Colon (tissue), 2 donors: ENCODE data around the gene SNRK.
"Not testable (repeated sequence)": the region's sequence is repeated elsewhere in the genome, so short reads cannot be mapped to it uniquely, and the experiment has no call there.

ENCODE experiments used
- FAIRE-seq: peaks from 2 replicates; lab custom pipeline; 2012; peaks lifted over from hg19 to GRCh38; lab: Jason Lieb, UNC
- donor health status: control.
- donor health status: control.

Gene SNRK

DNA sequence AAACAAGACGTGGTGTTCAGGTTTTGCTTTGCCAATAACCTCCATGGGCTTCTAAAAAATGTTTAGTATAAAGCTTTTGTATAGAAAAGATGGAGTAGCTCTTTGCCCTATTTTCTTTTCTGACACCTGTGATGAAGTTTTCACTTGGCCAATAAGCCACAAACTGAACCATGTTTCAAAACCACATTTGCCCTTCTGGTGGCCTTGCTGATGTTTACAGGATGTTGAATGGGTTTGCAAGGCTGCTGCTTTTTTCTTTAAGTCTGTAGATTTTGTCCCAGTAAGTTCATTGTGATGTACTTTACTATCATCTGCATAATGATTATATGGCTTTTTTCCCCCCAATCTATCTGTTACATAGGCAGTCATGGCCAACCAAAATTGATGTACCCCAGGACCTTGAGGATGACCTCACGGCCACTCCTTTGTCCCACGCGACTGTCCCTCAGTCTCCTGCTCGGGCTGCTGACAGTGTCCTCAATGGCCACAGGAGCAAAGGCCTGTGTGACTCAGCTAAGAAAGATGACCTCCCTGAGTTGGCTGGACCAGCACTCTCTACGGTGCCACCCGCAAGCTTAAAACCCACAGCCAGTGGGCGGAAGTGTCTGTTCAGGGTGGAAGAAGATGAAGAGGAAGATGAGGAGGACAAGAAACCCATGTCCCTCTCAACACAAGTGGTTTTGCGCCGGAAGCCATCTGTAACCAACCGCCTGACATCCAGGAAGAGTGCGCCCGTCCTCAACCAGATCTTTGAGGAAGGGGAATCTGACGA lies 60.8 kb downstream of the SNRK start:
- FAIRE-seq: no peak

DNA sequence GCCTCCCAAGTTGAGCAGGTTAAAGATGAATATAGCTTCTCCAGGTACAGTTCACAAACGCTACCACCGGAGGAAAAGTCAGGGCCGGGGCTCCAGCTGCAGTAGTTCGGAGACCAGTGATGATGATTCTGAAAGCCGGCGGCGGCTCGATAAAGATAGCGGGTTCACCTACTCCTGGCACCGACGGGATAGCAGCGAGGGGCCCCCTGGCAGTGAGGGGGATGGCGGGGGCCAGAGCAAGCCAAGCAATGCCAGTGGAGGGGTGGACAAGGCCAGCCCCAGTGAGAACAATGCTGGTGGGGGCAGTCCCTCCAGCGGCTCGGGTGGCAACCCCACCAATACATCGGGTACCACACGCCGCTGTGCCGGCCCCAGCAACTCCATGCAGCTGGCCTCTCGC lies 61.4 kb downstream of the SNRK start:
- FAIRE-seq: no peak

DNA sequence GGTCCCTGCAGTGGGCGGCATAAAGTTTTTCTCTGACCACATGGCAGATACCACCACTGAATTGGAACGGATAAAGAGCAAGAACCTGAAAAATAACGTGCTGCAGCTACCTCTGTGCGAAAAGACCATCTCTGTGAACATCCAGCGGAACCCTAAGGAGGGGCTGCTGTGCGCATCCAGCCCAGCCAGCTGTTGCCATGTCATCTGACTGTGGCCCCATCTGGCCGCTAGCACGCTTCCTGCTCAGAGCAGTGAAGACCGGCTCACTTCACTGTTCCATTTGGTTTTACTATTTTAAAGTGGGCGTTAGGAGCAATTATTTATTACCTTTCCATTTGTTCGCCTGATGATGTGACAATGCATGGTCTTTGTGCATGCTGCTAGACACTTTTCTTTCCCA lies 62.0 kb downstream of the SNRK start:
- no peak for FAIRE-seq

DNA sequence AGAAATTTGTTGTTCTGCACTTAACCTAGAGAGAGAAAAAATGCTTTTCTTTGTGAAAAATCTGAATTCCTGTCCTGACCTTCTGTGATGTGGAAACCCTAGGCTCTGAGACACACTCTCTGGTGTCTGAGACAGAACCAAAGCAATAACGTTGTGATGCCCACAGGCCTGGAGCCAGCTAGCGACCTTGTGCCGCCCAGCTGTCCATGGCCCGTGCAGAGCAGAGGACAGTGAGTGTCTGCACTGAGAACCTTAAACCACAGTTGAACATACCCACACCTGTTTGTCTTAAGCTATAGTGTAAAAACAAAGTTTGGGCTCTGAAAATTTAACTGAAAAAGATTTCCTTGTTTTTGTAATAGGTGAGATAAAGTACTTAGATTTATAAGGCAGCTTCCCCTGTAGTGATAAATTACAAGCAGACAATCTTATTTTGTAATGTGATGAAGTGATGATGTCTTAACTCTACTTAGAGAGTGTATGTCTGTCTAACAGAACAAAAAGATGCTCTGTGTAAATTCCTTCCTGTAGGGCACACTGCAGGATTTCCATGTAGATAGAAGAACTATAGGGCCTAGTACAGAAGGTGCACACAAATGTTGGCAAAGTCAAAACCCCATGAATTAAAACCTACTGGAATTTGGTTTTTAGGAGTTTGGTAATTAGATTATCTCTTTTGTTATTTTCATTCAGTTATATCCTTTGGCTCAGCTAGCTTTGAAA lies 62.7 kb downstream of the SNRK start:
- no peak for FAIRE-seq

DNA sequence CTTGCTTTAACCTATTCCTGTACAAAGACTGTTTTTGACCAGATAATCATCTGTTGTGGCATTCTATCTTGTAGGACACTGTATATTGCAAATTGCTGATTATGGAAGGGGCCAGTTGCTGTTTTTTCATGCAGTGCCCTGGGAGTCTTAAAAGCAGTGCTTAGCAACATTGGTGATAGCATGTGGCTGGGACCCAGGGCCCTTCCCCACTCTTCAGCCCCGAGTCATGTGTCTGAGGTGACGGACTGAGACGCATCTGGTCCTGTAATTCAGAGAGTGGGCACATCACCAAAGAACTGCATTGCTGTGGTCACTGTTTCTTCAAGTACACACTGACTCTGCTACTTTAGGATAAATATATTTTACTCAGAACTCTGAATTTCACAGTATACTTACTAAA lies 63.4 kb downstream of the SNRK start:
- no peak for FAIRE-seq

DNA sequence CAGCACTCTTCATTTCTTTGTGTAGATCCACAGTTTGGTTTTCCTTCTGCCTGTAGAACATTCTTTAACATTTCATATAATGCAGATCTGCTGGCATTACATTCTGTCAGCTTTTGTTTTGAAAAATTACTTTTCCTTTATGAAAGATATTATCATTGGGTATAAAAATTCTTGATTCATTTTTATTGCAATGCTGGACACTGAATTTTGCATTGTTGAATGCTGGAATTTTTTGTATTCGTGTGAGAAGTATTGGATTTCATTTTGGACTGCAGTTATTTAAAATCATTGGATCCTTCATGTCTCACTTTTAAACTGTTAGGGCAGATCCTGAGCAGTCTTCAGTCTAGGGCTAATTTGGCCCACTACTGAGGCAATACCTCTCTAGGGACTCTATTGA lies 67.1 kb downstream of the SNRK start:
- FAIRE-seq: no peak

DNA sequence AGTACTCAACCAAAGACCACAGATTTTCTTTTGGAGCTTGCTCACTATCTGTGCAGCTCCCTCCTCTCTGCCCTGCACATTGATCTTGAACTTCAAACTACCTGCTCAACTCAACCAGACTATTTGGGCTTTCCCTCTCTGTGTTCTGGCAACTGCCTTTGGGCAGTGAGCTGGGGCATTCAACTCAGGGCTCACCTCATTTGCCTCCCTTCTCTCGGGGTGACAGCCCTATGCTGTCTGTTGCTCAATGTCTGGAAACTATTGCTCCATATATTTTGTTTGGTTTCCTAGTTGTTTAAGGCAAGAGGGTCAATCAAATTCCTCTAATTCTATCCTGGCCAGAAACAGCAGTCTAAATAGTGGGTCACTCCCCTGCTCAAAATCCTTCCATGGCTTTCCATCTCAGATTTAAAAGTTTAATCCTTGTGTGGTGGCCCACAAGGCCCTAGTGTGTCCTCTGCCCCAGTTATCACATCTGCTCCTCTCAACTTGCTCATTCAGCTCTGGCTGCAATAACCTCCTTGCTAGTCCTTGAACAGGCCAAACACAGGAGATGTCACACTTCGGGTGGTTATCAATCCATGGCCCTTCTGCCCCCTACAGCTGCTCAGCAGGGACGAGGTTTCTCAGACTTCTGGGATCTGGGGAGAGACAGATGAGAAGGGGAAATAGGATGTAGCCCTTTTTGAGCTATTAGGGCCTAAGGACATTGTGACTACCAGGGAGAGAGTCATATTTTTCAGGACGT lies 67.8 kb downstream of the SNRK start:
- no peak for FAIRE-seq

DNA sequence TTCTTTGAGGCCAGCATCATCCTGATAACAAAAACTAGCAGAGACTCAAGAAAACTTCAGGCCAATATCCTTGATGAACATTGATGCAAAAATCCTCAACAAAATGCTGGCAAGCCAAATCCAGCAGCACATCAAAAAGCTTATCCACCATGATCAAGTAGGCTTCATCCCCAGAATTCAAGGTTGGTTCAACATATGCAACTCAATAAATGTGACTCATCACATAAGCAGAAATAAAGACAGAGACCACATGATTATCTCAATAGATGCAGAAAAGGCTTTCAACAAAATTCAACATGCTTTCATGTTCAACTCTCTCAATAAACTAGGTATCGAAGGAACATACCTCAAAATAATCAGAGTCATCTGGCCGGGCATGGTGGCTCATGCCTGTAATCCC lies 69.7 kb downstream of the SNRK start:
- FAIRE-seq: not testable (repeated sequence)

DNA sequence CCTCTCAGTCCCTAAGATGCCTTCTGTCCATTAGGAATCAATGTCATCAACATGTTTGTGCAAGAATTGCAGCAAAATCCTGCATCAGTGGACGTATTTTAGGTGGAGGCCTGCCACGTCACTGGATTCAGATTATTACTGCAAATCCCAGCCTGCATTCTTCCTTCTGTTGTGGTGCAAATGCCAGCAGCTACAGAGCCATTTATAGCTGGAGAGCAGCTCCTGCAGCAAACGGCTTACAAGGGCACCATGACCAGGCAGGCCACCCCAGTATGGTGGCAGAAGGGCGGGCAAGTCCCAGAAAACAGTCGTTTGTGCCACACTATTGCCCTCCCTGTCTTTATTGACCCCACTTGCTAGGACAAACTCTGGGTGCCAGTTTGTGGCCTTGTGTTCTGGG lies 74.7 kb downstream of the SNRK start:
- FAIRE-seq: no peak

DNA sequence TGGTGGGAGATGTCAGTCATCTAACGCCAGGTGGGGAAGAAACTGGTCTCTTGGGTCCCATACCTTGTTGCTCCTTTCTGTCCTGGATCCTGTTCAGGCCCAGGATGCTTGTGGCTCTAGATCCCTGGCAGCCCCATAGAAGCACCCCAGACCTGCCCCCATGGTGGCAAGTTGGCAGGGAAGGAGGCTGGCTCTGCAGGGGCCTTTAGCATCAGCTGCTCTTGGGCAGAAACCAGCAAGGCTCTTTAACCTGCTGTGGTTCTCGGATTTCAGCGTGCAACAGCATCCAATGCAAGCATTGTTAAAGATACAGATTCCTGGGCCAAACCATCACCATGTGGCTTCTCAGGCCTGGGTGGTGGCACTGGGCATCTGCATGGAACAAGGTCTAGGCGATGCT lies 75.8 kb downstream of the SNRK start:
- FAIRE-seq: no peak

DNA sequence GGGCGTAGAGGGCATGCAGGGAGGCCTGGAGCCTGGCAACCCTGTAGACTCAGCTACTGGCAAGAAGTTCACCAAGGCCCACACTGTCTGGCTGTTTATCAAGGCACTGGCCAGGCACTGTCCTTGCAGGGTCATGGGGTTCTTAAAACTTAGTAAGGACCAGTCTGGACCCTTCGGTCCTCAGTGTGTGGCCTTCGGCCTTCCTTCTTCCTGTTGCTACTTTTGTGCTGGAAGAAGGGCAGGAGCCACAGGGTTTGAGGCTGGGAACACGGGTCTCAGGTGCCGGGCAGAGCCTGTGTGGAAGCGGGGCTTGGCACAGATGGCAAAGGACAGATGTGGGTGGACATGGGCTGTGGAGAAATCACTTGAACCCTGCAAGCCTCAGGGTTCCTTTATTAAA lies 76.6 kb downstream of the SNRK start:
- FAIRE-seq: no peak

DNA sequence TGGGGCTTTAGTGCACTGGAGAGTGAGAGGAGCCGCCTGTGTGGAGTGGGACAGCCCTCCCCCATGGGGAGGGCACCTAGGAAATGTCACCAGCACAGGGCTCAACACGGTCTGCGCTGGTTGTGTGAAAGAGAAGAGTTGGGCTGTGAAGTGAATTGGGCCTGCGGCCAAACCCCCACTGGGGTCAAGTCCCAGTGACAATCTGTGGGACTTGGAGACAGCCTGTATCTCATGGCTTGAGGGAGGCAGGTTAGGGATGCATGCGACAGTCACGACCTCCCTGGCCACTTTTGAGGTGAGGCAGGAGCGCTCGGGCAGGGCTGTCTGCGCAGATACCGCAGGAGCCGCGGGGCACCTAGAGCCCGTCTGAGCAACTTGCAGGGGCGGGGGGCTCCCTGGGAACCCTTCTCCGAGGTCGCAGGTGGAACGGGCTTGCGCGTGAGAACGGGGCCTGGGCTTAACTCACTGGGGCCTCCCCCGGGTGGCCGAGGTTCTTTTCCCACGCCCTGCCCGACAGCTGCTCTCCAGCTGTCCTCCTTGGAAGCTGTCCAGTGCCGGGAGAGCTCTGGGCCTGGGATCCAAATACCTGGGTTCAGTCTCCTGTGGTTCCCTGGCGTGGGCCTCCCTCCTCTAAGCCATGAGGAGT lies 77.4 kb downstream of the SNRK start:
- no peak for FAIRE-seq

DNA sequence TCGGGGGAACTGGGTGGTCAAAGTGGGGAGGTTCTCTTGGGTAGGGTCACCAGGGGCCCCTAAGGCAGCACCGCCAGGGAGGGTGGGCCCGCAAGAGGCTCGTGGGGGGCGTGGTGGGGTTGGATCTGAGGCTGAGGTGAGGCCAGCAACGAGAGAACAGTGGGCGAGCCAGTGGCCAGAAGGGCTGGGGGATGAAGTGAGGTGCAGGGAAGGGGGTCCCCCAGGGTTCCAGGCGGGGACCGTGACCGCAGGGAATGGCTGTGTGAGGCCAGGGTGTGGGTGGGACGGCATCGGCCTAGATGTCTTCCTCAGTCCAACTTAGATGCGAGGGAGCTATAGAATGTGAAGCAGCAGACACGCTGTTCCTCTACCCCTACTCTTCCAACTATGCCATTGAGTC lies 78.2 kb downstream of the SNRK start:
- no peak for FAIRE-seq

DNA sequence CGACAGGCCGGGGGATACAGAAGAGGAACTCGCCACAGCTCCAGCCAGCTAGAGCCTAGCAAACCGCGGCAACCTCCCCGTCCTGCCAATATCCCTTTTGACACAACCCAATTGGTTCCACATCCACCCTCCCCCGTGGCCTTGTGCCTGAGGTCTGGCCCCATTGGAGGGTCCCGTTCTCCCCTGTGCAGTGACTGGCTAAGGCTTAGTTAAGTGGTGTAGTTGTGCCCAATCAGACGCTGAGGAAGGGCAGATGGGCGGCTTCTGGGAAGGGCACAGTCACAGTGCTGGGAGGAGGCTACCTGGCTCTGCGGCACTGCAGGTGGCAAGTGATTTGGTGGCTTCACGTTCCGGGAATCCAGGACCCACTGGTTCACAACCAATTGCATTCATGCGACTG lies 78.6 kb downstream of the SNRK start:
- FAIRE-seq: no peak

DNA sequence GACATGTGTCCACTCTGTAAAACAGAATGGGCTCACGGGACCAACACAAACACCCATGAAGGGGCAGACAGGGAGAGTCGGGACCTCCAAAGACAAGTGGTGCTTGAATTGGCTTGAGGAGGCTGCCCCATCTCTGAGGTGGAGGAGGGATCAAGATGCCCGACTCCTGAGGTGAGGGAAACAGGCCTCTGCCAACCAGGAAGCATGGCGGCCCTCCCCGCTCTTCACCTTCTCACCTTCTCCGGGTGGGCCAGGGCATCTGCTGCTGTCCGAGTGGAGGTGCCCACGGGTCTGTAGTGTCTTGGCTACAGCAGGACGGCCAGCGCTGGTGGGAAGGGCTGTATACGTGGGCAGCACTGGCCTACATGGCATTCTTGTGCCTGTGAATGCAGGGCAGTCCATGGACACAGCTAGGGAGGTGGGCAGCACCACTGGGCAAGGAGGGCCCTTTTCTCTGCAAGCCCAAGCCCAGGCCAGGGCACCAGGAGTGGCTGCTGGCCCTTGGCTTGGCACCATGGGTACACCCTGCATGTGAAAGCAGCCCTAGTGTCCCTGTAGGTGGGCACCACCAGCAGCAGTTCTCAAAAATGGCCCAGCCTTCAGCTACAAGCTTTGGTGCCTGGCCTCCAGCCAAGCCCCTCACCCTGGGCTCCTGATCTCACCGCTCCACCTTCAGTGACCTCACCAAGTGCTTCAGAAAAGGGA lies 79.4 kb downstream of the SNRK start:
- no peak for FAIRE-seq

DNA sequence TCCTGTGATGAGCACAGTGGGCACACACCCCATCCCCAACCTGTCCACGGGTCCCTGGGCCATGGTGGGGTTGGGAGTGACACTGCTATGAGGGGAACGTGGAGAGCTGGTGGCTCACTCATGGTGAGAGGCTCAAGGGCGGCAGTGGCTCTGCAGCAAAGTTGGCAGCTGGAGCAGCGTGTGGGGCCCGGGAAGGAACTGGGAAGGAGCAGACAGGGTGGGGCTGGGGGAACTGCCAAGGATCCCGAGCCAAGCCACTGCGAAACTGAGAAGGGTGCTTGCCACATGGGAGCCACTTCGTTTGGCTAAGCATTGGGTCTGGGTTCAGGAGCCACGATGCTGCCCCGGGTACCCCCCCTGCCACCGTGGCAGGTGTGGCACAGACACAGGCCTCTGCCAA lies 80.1 kb downstream of the SNRK start:
- FAIRE-seq: no peak

DNA sequence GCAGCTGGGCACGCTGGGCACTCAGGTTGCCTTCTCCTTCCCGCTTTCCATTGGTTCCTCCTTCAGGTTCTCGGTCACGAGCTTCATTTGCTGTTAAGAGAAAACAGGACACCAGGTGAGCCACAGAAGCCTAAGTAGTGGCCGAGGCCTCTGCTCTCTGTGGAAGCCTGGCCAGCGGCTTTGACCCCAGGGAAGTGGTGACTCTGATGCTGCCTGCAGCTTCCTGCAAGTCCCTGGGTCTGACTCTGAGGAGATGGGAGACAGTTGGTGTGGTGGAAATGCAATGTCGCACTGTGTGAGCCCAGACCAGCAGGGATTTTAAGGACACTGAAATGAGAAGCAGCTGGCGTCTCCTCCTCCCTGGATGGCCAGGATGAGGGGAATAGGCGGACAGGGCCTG lies 80.5 kb downstream of the SNRK start:
- FAIRE-seq: no peak

DNA sequence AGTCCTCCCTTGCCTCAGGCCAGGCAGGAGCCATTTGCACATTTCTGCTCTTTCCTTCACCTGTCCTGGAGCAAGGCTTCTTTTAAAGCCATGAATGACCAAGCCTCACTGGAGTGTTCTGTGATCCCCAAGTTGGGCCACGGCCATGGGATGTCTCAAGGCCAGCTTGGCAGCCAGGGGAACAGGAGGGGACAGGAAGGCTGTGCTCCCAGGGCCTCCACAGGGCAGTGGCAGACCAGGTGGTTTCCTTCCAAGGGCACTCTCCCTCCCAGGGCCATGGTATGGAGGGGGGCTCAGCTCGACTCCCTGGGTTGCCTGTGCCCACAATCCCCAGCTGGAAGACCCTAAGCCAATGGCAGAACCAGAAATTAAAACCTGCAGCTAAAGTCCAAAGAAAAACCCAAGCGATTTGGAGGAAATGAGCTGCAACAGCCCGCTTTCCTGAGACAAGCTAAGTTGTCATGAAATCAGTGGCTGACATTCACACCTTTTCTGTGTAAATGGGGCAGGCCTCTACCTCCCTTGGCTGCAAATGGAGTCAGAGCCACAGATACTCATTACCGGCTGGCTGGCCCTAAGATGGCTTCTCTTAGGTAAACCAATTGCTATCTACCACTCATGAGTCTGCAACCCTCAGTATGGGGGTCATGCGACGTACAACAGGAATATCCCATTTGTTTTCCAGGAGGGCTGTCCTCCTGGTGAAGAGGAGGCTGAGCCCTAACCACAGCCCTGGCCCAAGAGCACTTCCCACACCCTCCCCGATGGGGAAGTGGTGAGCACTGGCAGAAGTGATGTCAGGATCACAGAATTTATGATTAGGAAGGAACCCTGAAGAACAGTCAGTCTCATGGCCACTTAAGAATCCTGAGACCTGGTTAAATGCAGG lies 83.3 kb downstream of the SNRK start:
- FAIRE-seq: no peak

DNA sequence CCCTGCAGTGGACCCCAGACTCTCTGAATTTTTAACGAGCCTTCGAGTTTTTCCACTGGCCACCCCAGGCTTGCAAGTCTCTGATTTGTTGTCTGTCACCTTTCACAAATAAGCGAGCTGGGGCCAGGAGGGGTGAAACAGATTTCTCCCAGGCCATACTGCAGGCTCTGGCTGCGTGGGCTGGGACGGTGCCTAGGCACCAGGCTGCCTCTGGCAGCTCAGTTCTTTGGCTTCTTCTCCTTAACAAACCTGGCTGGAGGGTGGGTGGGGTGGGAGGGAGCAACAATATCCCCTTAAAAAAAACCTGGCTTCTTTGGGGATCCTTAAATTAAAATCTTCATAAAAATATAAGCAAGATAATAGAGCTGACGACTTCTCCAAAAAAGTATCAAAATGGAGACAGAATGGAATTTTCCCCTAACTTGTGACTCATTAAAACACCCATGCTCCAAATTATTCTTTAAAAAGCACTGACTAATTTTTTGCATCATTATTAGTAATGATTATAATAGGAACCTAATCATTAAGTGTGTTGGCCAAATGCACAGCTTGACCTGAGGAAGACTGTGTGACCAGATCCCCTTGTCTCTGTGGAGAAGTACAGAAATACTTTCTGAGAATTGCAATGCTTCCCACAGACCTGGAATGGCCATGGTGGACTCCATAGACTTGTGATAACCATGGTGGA lies 84.1 kb downstream of the SNRK start:
- FAIRE-seq: no peak

DNA sequence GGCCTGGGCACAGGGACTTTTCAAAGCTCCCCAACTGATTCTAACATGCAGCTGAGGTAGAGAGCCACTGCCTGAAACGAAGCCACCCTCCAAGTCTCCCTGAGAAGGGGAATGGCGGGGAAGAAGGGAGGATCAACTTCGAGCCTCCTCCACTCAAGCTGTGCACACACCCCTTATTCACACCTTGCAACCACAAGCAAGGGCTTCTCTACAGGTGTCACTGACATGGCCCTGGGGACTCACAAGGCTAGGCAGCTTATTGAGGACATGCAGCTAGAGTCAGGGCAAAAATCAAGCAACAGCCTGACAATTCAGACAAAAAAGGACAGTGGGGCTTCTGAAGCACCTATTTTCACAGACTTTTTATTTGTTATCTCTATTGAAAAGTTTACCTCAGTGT lies 85.2 kb downstream of the SNRK start:
- FAIRE-seq: no peak
